Liver (tissue), 3 donors: ENCODE results near the gene PDCD6IP.

Experiments used
- CTCF ChIP-seq: fragments of 150-350 bp; IDR thresholded peaks from 2 replicates; pipeline ENCODE4 v1.5.1; 2017; ENCODE audit warnings: improper control_type of control experiment, low read depth, low read length; ENCODE audit not compliant: missing input control
- NR2F2 ChIP-seq: IDR thresholded peaks from 2 replicates; pipeline ENCODE4 v1.6.1; 2016; ENCODE audit warnings: antibody characterized with exemption
- REST ChIP-seq: IDR thresholded peaks from 2 replicates; pipeline ENCODE4 v1.6.1; 2016; ENCODE audit warnings: antibody characterized with exemption, mild to moderate bottlenecking
- donor health status: healthy.
- donor health status: healthy.

DNA sequence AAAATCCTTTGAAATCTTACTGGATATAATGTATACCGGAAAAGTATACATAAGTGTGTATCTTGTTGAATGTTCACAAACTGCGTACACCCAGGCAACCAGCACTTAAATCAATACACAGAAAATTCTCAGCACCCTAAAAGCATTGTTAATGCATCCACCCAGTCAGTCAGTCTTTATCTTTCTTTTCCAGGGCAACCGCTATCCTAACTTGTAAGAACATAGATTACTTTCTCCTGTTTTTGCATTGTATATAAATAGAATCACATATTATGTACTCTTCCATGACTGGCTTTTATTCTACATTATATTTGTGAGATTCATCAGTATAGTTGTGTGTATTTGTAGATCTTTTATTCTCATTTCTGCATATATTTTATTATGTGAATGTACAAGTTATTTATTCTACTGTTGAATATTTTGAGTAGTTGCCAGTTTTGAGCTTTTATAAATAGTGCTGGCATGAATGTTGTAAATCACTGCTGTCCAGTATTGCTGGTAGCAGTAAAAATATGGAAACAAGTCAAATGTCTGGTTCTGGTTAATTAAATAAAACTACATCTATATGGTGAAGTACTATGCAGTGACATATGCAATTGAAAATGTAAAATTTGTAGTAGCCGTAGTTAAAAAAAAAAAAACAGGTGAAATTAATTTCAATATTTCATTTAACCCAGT is 62.1 kb downstream of the PDCD6IP start:
- no peak for TF ChIP-seq CTCF
- TF ChIP-seq REST: no peak
- no peak for TF ChIP-seq NR2F2
